Tongue (tissue), 2 donors: Measurements from ENCODE around the gene NWD2. TPM values are rescaled to one million over a fixed set of nuclear protein-coding genes. Genes with fewer than 3 reads are reported as not detected.

Experiments
- DNase-seq: peaks from one replicate; pipeline ENCODE4 v3.0.0-alpha.2; 2015
- total RNA-seq: library from RNA; depleted of rRNA; stranded (reverse); fragments of >200 nt; gene quantifications from one replicate; pipeline ENCODE4 v1.2.3, GENCODE V29; 2014

The NWD2 gene
- total RNA-seq, 1 donor from 2014 or later: 0.41 TPM

GRCh38 chr4:37305984-37306383, 61.4 kb downstream of the NWD2 start:
- no peak for DNase-seq

GRCh38 chr4:37317104-37317643, 72.6 kb downstream of the NWD2 start:
- no peak for DNase-seq

GRCh38 chr4:37320513-37321235, 76.1 kb downstream of the NWD2 start:
- DNase-seq: no peak

- no peak for DNase-seq
Measured at GRCh38 chr4:37322122-37322521, 77.6 kb downstream of the NWD2 start.

DNA sequence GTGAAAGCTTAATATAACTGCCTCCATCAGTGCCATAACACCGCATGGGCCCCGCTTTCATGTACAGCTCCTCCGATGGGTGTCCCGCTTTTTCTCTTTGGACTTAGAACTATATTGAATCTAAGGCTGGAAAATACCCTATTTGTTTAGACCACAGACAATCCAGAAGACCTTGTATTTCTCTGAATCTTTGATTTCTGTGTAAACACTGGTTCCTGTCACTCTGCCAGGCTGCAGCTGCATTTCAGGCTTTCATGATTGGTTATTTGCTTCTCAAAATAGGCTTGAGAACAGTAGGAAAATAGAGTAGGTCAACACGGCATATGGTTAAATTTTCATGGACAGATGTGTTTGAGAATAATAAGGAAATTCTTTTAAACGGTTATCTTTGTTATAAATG, 80.0 kb downstream of the NWD2 start:
- DNase-seq: peak; percentile 53

GRCh38 chr4:37326852-37327251, 82.3 kb downstream of the NWD2 start:
- DNase-seq: no peak

DNA sequence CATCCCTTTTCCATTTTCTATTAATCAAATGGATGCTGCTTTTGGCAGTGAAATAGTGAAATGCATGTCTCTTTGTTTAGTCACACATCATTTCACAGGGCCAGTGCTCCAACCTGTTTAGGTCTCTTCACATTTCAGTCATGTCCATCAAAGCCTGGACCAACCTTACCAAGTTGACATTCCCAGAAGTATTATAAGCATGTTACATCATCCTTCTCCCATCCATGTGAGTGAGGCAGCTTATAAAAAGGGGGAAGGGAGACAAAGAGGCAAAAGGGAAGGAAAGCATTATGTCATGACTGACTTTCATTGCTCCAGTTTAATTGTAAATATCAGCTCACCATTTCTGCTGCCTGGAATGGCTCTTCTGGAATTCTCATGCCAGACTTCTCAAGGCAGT, 94.4 kb downstream of the NWD2 start:
- no peak for DNase-seq

DNA sequence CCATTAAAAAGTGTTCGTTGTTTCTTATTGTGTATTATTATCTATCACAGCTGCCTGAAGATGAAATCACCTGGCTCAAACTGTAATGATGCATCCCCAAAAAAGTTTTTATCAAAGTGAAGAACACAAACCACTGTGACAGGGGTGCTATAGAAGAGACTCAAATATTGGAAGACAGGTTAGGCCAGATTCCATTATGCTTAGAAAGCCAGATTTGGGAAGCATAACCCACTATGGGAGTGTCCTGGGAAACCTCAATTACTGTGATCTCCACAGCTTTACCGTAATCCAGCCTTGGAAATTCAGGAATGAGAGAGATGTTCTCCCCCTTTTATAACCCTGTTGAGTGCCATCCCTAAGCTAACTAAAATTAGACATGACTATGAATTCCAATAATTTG, 114.2 kb downstream of the NWD2 start:
- DNase-seq: no peak

DNA sequence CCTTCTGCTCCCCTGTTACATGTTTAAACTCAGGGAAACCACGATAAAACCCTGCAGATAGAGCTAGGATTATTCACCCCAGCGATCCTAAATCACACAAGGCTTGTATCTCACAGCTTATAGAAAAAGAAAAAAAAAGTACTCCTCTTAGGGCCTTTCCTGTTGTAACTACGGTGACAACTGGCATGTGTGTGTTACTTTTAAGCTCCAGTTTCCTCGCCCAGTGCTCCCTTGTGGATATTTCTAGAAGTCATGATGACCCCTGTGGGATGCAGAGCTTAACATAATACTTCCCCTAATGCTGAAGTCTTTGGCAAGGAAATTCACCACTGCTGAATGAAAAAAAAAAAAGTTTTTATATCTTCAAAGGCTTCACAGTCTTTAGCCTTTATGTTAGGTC, 114.7 kb downstream of the NWD2 start:
- DNase-seq: peak; percentile 12

DNA sequence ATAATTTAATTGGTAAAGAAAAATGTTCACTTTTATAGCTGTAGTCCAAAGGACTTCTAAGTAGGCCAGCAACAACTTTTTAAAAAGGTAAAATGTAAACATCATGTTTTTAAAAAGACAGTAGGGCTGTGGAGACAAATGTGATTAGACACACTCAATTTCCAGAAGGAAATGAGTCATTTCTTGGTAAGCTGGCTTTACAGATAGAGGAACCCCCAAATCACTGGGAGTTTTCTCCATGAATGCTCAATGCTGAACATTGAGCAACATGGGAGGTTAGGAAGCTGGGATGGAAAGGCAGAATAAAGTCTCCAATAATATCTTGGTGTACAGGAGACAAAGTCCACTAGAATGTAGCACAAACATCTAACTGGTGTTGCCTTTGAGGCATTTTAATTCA, 121.3 kb downstream of the NWD2 start:
- DNase-seq: no peak

- no peak for DNase-seq
Measured at GRCh38 chr4:37367901-37368300, 123.4 kb downstream of the NWD2 start.

DNA sequence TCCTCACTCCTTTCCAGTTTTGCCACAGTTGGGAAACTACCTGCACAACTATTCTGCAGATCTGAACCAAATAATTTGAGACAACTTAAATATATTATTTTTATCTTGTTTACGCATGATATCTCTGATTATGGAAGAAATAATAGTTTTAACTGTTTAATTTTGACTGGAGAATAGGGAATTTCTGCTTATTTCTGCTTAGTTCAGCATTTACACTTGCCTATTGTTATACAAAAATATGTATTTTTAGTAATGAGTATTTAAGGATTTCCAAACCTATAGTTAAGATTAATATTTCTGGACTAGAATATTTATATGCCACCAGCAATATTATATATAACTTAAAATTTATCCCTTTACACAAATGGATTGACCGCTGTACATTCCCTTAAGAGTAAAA, 125.5 kb downstream of the NWD2 start:
- DNase-seq: no peak

DNA sequence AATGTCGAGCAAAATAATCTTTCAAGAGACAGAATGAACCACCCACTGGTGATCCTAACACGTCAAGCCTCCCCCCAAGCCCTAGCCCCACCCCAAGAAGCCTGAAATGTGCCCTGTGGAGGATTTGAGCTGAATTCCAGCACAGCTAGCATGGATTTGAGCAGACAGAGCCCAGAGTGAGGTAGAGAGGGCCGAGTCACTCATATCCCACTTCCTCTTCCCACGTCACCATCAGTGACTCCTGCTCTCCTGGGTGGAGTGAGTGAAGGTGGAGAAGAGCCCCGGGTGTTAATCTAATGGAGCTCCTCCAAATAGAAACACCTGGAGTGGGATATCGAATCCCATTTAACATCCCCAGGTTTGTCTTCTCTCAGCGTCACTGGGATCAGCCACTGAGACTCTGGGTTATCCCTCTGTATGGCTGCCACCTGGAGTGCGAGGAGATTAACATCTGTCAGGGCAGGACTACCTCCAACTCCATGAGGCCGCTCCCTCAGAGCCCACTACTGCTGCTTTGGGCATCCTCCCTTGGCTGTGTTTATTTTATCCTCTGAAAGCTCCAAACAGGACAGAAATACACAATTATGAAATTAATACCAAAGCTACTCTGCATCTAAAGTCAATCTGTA, 136.6 kb downstream of the NWD2 start:
- no peak for DNase-seq

DNA sequence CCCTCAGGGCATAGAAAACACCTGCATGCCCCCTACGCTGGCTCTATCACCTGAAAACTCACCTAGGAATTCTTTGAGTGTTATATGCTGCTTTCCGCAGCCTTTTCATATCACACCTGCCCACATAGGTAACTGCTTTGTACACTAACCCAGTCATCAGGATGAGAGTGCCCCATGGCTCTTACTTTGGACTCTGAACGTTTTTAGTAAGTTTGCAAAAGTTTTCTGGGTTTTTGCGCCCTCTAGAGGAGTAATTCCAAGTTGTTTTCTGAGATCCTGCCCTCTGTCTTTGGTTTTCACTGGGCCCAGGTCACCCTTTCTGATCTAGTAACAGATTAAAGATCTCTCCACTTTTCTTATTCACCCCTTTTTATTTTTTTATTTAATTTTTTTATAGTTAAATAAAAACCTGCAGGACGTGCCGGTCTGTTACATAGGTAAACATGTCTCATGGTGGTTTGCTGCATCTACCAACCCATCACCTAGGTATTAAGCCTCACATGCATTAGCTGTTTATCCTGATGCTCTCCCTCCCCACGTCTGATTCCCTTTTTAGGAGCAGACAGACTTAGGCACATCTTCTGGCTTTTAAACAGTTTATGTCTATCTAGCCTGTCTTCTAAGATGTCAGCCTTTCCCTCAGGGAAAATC, 139.2 kb downstream of the NWD2 start:
- DNase-seq: peak; percentile 66

- DNase-seq: no peak
Measured at GRCh38 chr4:37385424-37385823, 140.9 kb downstream of the NWD2 start.

- DNase-seq: no peak
Measured at GRCh38 chr4:37388681-37389365, 144.3 kb downstream of the NWD2 start.

DNA sequence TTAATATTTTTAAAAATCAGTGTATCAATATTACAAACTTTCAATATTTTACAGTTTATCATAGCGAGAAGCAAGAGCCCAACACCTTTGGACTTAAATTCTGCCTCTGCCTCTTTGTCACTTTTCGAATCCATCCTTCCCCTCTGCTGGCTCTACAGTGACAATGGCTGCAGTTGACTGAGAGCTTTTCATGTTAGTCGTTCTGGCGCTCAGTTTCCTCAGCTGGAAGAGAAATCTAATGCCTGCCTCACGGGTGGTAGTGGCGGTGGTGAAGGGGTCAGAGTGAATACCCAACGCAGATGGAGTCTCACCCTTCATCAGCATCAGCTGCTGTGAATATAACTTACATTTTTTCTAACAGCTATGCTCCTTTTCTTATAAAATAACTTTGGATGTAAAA, 144.8 kb downstream of the NWD2 start:
- no peak for DNase-seq

GRCh38 chr4:37389967-37390580, 145.5 kb downstream of the NWD2 start:
- peak; percentile 76 for DNase-seq

GRCh38 chr4:37392521-37393255, 148.1 kb downstream of the NWD2 start:
- peak; percentile 45 for DNase-seq

GRCh38 chr4:37393321-37393720, 148.8 kb downstream of the NWD2 start:
- no peak for DNase-seq

GRCh38 chr4:37393889-37394288, 149.3 kb downstream of the NWD2 start:
- DNase-seq: no peak

DNA sequence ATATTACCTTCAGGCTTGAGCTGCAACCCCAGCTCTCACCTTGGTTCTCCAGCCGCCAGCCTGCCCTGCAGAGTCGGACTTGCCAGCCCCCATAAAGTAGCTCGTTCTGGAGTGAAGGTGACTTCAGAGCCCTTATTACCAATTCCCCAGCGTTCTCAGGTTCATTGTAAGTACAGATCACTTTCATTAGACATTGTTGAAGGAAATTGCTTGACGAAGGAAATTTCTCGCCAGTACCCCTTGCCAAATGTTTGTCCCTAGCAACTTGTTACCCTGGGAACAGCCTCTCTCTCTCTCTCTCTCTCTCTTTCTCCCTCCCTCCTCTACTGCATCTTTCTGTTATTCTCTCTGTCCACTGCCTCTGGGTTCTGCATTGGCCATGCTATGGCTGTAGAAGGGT, 153.0 kb downstream of the NWD2 start:
- no peak for DNase-seq
